HG02852 (cell line): ENCODE data around the gene PTCD1.

Experiments used
- ATAC-seq: cut with Tn5 transposase; IDR thresholded peaks from one replicate; pipeline ENCODE4 v1.9.1; 2021; ENCODE audit warnings: mild to moderate bottlenecking, moderate library complexity; ENCODE audit not compliant: unreplicated experiment

Gene PTCD1

DNA sequence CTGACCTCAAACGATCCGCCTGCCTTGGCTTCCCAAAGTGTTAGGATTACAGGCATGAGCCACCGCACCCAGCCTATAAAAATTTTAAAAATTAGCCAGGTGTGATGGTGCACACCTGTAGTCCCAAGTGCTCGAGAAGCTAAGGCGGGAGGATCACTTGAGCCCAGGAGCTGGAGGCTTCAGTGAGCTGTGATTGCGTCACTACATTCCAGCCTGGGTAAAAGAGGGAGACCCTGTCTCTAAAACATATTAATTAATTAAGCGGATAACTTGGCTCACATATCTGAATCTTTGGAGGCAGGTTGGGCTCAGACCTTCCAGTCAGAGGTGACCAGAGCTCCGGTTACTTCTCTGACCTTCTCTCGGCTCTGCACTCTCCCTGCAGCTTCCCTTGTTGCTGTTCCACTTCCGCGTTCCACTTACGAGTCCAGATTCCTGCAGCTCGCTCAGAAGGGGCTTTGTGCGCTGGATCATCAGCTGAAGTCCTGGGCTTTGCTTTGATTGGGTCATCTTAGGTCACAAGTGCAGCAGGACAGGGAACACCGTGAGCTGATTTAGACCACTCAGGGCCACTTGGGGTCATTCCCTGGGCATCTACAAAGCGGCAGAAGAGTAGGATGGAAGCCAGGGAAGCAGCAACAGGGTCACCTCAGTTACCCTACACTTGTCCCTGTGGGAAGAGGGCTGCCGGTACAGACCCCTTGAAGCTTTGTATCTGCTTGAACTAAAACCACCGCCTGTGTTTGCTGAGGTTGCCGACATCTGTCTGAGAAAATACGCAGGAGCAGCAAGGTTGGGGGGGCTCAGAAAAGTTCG lies 66.1 kb downstream of the PTCD1 start:
- ATAC-seq: no peak

DNA sequence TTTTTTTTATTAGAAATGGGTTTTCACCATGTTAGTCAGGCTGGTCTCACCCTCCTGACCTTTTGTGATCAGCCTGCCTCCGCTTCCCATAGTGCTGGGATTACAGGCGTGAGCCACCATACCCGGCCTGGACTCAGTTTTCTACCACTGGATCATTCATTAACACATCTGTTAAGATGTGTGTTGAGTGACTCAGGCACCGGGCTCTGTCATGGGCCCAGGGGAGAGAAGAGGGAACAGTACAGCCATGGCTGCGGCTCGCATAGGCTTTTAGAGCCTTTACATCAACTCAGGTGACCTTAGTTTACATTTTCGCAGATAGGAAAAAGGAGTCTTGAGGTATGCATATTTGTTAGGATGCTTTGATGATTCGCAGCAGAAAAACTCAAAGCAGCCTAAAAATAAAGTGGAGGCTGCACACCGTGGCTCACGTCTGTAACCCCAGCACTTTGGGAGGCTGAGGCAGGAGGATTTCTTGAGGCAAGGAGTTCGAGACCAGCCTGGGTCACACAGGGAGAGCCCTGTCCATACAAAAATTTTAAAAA lies 67.2 kb downstream of the PTCD1 start:
- no peak for ATAC-seq

DNA sequence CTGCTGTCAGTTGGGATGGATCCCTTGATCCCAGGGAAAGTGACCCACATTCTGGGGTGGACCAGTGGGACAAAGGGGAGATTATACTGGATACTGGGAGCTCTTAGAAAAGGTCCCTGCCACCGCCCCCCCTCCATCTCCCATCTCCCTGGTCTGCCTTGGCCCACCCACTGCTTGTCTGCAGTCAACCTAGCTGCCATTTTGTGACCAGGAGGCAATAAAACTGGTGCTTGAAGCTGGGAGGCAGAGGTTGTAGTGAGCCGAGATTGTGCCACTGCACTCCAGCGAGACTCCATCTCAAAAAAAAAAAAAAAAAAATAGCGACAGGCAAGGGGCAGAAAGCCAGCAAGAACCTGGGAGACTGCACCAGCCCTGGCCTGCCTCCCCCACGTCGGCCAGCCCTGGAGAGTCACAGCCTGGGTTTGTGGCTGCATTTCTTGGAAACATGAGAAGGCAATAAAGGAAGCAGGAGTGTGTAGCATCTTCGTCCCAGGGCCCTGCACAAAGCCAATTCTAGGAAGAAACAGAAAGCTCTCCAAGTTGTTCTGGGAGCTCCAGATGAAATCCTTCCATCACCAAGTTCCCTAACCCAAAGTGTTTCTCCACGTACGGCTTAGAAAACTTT lies 68.7 kb downstream of the PTCD1 start:
- no peak for ATAC-seq

DNA sequence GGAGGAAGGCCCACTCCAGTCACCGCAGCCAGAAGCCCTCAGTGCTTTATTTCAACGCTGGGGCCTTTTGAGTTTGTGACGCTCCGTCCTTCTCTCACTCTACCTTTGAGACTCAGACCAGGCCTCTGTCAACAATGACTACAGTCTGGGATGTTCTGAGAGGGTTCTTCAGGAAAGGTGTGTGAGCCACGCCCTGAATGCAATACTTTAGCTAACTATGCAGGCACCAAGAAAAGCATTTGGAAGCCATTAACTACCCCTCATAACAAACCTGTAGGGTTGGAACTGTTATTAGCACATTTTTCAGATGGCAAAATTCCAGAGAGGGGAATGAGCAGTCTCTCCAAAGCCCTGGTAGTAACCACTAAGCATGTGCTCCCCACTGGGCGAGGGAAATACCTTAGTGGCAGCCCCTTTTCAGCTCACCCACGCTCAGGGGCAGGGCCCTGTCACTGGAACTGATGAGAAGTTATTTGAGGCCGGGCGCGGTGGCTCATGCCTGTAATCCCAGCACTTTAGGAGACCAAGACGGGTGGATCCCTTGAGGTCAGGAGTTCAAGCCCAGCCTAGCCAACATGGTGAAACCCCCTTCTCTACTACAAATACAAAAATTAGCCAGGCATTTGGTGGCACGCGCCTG lies 69.7 kb downstream of the PTCD1 start:
- no peak for ATAC-seq
